HCT116 (cell line): ENCODE measurements around the gene REST. TPM values are rescaled to one million over a fixed set of nuclear protein-coding genes. Genes with fewer than 3 reads are reported as not detected.

Experiments
- ATAC-seq: fragments of 200-7000 bp; cut with Tn5 transposase; 2 replicates; pipeline ENCODE4 v1.9.1; 2020; ENCODE audit warnings: mild to moderate bottlenecking, moderate library complexity
- BruUV-seq: library from RNA; stranded (reverse); fragments of 400-500 nt; replicated peaks from 2 replicates; lab custom pipeline; 2021; lab: Mats Ljungman, UMichigan
- CTCF ChIA-PET: fragments of 300-600 bp; sonication (Branson Sonifier 250); formaldehyde crosslinking; loops from one replicate; lab custom pipeline; 2021; ENCODE audit warnings: antibody characterized with exemption; lab: Charles Lee
- POLR2A ChIA-PET: fragments of 300-600, 350-600 bp; sonication (Branson Sonifier 250); formaldehyde crosslinking; loops from one replicate; lab custom pipeline; 2021; ENCODE audit warnings: antibody characterized with exemption; lab: Charles Lee
- RAD21 ChIA-PET, 2 experiments: fragments of 300-600 bp; sonication (Branson Sonifier 250); formaldehyde crosslinking; loops; one replicate each; lab custom pipeline; 2023; ENCODE audit warnings: low total read pairs in 2 of 2; ENCODE audit not compliant: uncharacterized antibody in 2 of 2, unreplicated experiment in 2 of 2, low non-redundant PET in 1 of 2; lab: Charles Lee
- DNase-seq: peaks from one replicate; pipeline ENCODE4 v3.0.0-alpha.2; 2010; ENCODE audit warnings: low read depth, low spot score
- H2AFZ ChIP-seq: fragments of 200-600 bp; shearing (Covaris generic), sonication (generic); 2 replicates; pipeline ENCODE4 v1.6.1; 2017; ENCODE audit warnings: low read depth, mixed run types, mixed read lengths, antibody characterized with exemption, low read length; ENCODE audit not compliant: poor library complexity, severe bottlenecking
- H3K27ac ChIP-seq: 2 replicates; pipeline ENCODE4 v1.5.1; 2012; ENCODE audit warnings: low read depth, low read length
- H3K27me3 ChIP-seq: fragments of 200-600 bp; sonication (generic); 2 replicates; pipeline ENCODE4 v1.6.1; 2016; ENCODE audit warnings: mixed run types, low read length, mixed read lengths; ENCODE audit not compliant: insufficient read depth
- H3K36me3 ChIP-seq, 2 experiments: fragments of 200-500 bp in 1 of 2; fragments of 200-600 bp in 1 of 2; sonication (Bioruptor generic) in 1 of 2; sonication (generic) in 1 of 2; 2 replicates each; pipeline versions ENCODE4 v1.5.1 to v1.6.1; 2014 to 2016; ENCODE audit warnings: low read length in 2 of 2, inconsistent platforms in 1 of 2, mixed read lengths in 1 of 2, mixed run types in 1 of 2; ENCODE audit not compliant: insufficient read depth in 2 of 2, control insufficient read depth in 1 of 2
- H3K4me1 ChIP-seq, 2 experiments: fragments of 200-600 bp in 1 of 2; sonication (generic) in 1 of 2; 2 replicates each; pipeline versions ENCODE4 v1.5.1 to v1.6.1; 2012 to 2017; ENCODE audit warnings: low read length in 2 of 2, inconsistent platforms in 1 of 2, mild to moderate bottlenecking in 1 of 2, mixed read lengths in 1 of 2, mixed run types in 1 of 2, moderate library complexity in 1 of 2; ENCODE audit not compliant: insufficient read depth in 2 of 2, control insufficient read depth in 1 of 2
- H3K4me2 ChIP-seq: fragments of 200-600 bp; sonication (generic); 2 replicates; pipeline ENCODE4 v1.6.1; 2017; ENCODE audit warnings: mixed run types, low read length, mixed read lengths
- H3K4me3 ChIP-seq, 2 experiments: fragments of 200-600 bp in 1 of 2; sonication (generic) in 1 of 2; replicated peaks in 1 of 2; 2 replicates each; pipeline ENCODE4 v1.5.1; 2011 to 2016; ENCODE audit warnings: low read length in 2 of 2, control low read depth in 1 of 2, low read depth in 1 of 2, mild to moderate bottlenecking in 1 of 2, mixed read lengths in 1 of 2, mixed run types in 1 of 2
- H3K79me2 ChIP-seq: fragments of 200-600 bp; sonication (generic); 2 replicates; pipeline ENCODE4 v1.6.1; 2017; ENCODE audit warnings: mild to moderate bottlenecking, mixed run types, low read length, moderate library complexity, mixed read lengths; ENCODE audit not compliant: insufficient read depth
- H3K9ac ChIP-seq: fragments of 200-600 bp; sonication (generic); 2 replicates; pipeline ENCODE4 v1.6.1; 2016; ENCODE audit warnings: low read length, mixed read lengths
- H3K9me2 ChIP-seq: fragments of 200-600 bp; sonication (generic), shearing (Covaris generic); 2 replicates; pipeline ENCODE4 v1.6.1; 2017; ENCODE audit warnings: mixed run types, mild to moderate bottlenecking, moderate library complexity; ENCODE audit not compliant: insufficient read depth
- H3K9me3 ChIP-seq, 2 experiments: fragments of 200-500 bp in 1 of 2; fragments of 200-600 bp in 1 of 2; sonication (Bioruptor generic) in 1 of 2; sonication (generic) in 1 of 2; 2 replicates each; pipeline ENCODE4 v1.6.1; 2014 to 2017; ENCODE audit warnings: low read length in 2 of 2, mixed read lengths in 2 of 2, inconsistent platforms in 1 of 2, low read depth in 1 of 2, mild to moderate bottlenecking in 1 of 2, mixed run types in 1 of 2, moderate library complexity in 1 of 2; ENCODE audit not compliant: control insufficient read depth in 1 of 2, insufficient read depth in 1 of 2
- H4K20me1 ChIP-seq: fragments of 200-600 bp; sonication (generic), shearing (Covaris generic); 2 replicates; pipeline ENCODE4 v1.6.1; 2017; ENCODE audit warnings: mixed run types, mild to moderate bottlenecking, moderate library complexity; ENCODE audit not compliant: insufficient read depth
- CBX3 ChIP-seq: IDR thresholded peaks from 2 replicates; pipeline ENCODE4 v1.6.1; 2012; ENCODE audit warnings: low read depth
- CEBPB ChIP-seq: IDR thresholded peaks from 2 replicates; pipeline ENCODE4 v1.6.1; 2012; ENCODE audit warnings: low read depth
- EGR1 ChIP-seq: IDR thresholded peaks from 2 replicates; pipeline ENCODE4 v1.6.1; 2012; ENCODE audit warnings: low read depth
- ELF1 ChIP-seq: IDR thresholded peaks from 2 replicates; pipeline ENCODE4 v1.6.1; 2012; ENCODE audit warnings: low read depth, borderline replicate concordance
- EZH2 ChIP-seq: fragments of 200-600 bp; sonication (generic); IDR thresholded peaks from 2 replicates; pipeline ENCODE4 v1.6.1; 2017; ENCODE audit warnings: antibody characterized with exemption, mixed run types
- EZH2phosphoT487 ChIP-seq: fragments of 200-600 bp; IDR thresholded peaks from 2 replicates; pipeline ENCODE4 v1.6.1; 2018; ENCODE audit warnings: antibody characterized with exemption, borderline replicate concordance
- FOSL1 ChIP-seq: IDR thresholded peaks from 2 replicates; pipeline ENCODE4 v1.6.1; 2012; ENCODE audit warnings: low read depth
- JUND ChIP-seq: IDR thresholded peaks from 2 replicates; pipeline ENCODE4 v1.6.1; 2012
- POLR2A ChIP-seq: IDR thresholded peaks from 2 replicates; pipeline ENCODE4 v1.7.0; 2011; ENCODE audit warnings: borderline replicate concordance; ENCODE audit not compliant: insufficient read depth, insufficient read length; ENCODE audit errors: extremely low read depth
- POLR2AphosphoS5 ChIP-seq: IDR thresholded peaks from 2 replicates; pipeline ENCODE4 v1.6.1; 2011; ENCODE audit warnings: mild to moderate bottlenecking, low read depth, low read length, moderate library complexity
- SIN3A ChIP-seq: IDR thresholded peaks from 2 replicates; pipeline ENCODE4 v1.6.1; 2012; ENCODE audit warnings: low read depth
- SP1 ChIP-seq: IDR thresholded peaks from 2 replicates; pipeline ENCODE4 v1.6.1; 2012; ENCODE audit warnings: low read depth
- SRF ChIP-seq: IDR thresholded peaks from 2 replicates; pipeline ENCODE4 v1.6.1; 2012; ENCODE audit warnings: low read depth
- TCF7L2 ChIP-seq: IDR thresholded peaks from 2 replicates; pipeline ENCODE4 v1.7.0; 2011; ENCODE audit warnings: borderline replicate concordance, inconsistent platforms; ENCODE audit not compliant: insufficient read depth, insufficient read length; ENCODE audit errors: extremely low read depth
- YY1 ChIP-seq: IDR thresholded peaks from 2 replicates; pipeline ENCODE4 v1.6.1; 2011; ENCODE audit warnings: low read length, low read depth, moderate library complexity, mild to moderate bottlenecking; ENCODE audit not compliant: insufficient replicate concordance; ENCODE audit errors: extremely low read depth
- ZFX ChIP-seq: fragments of 450-650 bp; IDR thresholded peaks from 2 replicates; pipeline ENCODE4 v1.6.1; 2017
- ZNF274 ChIP-seq: fragments of 200-500 bp; sonication (Bioruptor generic); IDR thresholded peaks from 2 replicates; pipeline ENCODE4 v1.6.1; 2014; ENCODE audit warnings: mild to moderate bottlenecking, low read depth, low read length, inconsistent platforms
- intact Hi-C: fragments of 100-400 bp; cut with micrococcal nuclease; formaldehyde crosslinking; loops from 2 replicates; pipeline ENCODE4 v1.10.0; 2022
- total RNA-seq: library from RNA; stranded (reverse); gene quantifications from one replicate; pipeline ENCODE4 v1.2.1, GENCODE V29; 2021; ENCODE audit not compliant: unreplicated experiment
- TF ChIP-seq, protein P1 (sequence below): IDR thresholded peaks from 2 replicates; pipeline ENCODE4 v1.6.1; 2012
- TF ChIP-seq, protein P2 (sequence below): IDR thresholded peaks from 2 replicates; pipeline ENCODE4 v1.6.1; 2012
- TF ChIP-seq, protein P3 (sequence below): IDR thresholded peaks from 2 replicates; pipeline ENCODE4 v1.6.1; 2011; ENCODE audit warnings: mild to moderate bottlenecking, low read length, moderate library complexity; ENCODE audit not compliant: insufficient replicate concordance; ENCODE audit errors: extremely low read depth

The REST gene
- total RNA-seq, 1 experiment from 2014 or later = 42.6 TPM

DNA sequence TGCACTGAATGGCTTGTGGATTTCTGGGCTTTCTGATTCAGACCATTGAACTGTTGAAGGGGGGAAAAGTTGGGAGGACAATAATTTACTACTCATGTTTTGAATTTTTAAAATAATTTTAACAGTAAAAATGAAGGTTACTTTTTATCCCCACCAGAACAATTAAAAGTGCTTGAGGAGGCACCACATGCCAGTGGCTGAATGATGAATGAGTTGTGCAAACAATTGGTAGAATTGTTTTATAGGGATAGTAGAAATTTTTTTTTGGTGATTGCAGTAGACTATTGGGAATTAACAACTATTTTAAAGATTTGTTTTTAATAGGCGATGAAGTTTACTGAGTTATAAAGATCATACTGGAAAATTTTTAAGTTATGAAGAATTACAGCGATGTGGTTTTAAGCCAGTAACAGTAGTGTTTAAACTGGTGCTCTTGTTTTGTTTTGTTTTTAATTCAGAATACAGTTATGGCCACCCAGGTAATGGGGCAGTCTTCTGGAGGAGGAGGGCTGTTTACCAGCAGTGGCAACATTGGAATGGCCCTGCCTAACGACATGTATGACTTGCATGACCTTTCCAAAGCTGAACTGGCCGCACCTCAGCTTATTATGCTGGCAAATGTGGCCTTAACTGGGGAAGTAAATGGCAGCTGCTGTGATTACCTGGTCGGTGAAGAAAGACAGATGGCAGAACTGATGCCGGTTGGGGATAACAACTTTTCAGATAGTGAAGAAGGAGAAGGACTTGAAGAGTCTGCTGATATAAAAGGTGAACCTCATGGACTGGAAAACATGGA, 2.7 kb downstream of the REST start:
- TF ChIP-seq JUND (no peak), CBX3 (no peak), FOSL1 (no peak), CEBPB (no peak), POLR2A (no peak), SIN3A (no peak), EZH2phosphoT487 (no peak), SP1 (no peak), TCF7L2 (no peak), POLR2AphosphoS5 (no peak), ZNF274 (no peak), EZH2 (no peak), YY1 (no peak), ELF1 (no peak), ZFX (no peak), EGR1 (no peak), SRF (no peak)
- TF ChIP-seq, protein P1, sequence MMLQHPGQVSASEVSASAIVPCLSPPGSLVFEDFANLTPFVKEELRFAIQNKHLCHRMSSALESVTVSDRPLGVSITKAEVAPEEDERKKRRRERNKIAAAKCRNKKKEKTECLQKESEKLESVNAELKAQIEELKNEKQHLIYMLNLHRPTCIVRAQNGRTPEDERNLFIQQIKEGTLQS = no peak
- TF ChIP-seq, protein P2, sequence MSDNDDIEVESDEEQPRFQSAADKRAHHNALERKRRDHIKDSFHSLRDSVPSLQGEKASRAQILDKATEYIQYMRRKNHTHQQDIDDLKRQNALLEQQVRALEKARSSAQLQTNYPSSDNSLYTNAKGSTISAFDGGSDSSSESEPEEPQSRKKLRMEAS = no peak
- TF ChIP-seq, protein P3, sequence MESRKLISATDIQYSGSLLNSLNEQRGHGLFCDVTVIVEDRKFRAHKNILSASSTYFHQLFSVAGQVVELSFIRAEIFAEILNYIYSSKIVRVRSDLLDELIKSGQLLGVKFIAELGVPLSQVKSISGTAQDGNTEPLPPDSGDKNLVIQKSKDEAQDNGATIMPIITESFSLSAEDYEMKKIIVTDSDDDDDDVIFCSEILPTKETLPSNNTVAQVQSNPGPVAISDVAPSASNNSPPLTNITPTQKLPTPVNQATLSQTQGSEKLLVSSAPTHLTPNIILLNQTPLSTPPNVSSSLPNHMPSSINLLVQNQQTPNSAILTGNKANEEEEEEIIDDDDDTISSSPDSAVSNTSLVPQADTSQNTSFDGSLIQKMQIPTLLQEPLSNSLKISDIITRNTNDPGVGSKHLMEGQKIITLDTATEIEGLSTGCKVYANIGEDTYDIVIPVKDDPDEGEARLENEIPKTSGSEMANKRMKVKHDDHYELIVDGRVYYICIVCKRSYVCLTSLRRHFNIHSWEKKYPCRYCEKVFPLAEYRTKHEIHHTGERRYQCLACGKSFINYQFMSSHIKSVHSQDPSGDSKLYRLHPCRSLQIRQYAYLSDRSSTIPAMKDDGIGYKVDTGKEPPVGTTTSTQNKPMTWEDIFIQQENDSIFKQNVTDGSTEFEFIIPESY = no peak
- DNase-seq = no peak
- H3K27me3 ChIP-seq = no peaks in the 10 kb centered on the region
- H3K9me2 ChIP-seq = no peaks in the 10 kb centered on the region
- peaks cover 8 to 14% of the 10 kb centered on the region in 2 experiments for H3K4me1 ChIP-seq
- ChIA-PET POLR2A (no interaction called here), RAD21 (no interaction called here), CTCF (no interaction called here)
- H3K4me2 ChIP-seq = peak overlapping the region; percentile 92
- H3K9ac ChIP-seq = no peak overlapping the region
- H3K79me2 ChIP-seq = peaks cover 63% of the 10 kb centered on the region
- H3K27ac ChIP-seq = no peak overlapping the region; the same call in 1 of the 2 replicates
- H3K36me3 ChIP-seq = 0 out of 4 replicates have a peak, but pooled peaks cover 0 to 6% of the 10 kb centered on the region in 2 experiments
- peak overlapping the region; percentile 85 to 94; a peak in 2 of 4 replicates for H3K4me3 ChIP-seq
- no peak overlapping the region for H2AFZ ChIP-seq
- no TSS peak for BruUV-seq
- no peaks in the 10 kb centered on the region for H4K20me1 ChIP-seq
- intact Hi-C loops = no loop called here
- no peak for ATAC-seq
- H3K9me3 ChIP-seq = no peaks in the 10 kb centered on the region
